HG02610 (cell line): Measurements from ENCODE around the gene TSC2.

ENCODE experiments used
- ATAC-seq: cut with Tn5 transposase; IDR thresholded peaks from one replicate; pipeline ENCODE4 v1.9.1; 2021; ENCODE audit warnings: mild to moderate bottlenecking, moderate library complexity; ENCODE audit not compliant: unreplicated experiment

TSC2 gene

DNA sequence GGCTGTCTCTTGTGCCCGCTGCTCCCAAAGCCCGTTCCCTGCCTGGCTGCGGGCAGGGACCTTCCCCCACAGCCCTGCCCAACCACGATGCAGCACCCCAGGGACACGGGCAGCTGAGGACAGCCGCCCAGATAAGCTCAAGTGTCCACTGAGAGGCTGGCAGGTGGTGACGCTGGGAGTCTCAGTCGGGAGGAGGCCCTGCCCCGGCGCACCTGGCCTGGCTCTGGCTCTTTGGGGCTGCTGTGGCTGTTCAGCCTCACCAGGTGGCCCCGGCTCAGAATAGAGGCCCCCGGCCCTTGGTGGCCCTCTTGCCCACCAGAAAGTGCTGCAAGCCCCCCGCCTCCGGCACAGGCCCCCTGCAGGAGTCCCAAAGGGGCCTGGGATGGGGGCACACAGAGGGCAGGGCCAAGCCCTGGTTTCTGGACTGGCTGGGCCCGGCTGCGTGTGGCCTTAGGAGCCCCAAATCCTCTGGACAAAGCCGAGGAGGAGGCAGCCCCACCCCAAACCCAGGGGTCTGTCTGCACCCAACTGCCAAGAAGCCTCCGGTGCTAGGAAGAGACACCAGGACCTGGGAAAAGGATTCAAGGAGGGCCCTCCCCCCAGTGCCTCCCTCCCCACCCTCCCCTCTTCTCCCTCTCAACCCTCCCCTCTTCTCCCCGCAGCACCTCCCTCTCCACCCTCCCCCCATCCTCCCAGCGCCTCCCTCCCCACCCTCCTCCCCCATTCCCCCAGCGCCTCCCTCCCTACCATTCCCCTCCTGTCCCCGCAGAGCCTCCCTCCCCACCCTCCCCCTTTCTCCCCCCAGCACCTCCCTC is 5.4 kb upstream of the TSC2 start:
- ATAC-seq = no peak

DNA sequence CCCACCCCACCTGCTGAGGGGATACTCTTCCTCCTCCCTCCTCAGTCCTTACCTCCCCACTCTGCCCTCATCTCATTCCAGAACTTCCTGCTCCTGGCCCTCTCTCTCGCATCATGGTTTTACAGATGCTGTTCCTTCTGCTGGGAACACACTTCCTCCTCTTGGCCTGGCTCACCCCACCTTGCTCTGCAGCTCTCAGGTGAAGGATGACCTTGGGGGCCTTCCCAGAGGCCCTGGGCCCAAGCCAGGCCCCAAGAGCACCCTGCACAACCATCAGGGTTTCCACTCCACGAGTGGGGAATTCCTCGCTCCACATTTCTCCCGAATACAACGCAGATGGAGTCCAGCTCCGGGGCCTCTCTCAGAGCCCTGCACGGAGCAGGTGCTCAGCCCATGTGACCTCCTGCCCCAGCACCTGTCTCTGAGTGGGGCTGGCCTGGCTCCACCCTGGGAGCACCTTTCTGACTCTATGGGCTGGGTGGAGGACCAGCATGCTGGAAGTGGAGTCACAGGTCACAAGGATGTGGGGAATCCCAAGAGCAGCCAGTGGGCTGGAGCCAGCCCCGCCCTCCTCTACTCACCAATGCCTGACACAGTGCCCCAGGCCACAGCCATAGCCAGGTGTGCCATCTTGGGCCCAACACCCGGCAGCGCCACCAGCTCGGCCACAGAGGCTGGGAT is 4.7 kb upstream of the TSC2 start:
- ATAC-seq = no peak

DNA sequence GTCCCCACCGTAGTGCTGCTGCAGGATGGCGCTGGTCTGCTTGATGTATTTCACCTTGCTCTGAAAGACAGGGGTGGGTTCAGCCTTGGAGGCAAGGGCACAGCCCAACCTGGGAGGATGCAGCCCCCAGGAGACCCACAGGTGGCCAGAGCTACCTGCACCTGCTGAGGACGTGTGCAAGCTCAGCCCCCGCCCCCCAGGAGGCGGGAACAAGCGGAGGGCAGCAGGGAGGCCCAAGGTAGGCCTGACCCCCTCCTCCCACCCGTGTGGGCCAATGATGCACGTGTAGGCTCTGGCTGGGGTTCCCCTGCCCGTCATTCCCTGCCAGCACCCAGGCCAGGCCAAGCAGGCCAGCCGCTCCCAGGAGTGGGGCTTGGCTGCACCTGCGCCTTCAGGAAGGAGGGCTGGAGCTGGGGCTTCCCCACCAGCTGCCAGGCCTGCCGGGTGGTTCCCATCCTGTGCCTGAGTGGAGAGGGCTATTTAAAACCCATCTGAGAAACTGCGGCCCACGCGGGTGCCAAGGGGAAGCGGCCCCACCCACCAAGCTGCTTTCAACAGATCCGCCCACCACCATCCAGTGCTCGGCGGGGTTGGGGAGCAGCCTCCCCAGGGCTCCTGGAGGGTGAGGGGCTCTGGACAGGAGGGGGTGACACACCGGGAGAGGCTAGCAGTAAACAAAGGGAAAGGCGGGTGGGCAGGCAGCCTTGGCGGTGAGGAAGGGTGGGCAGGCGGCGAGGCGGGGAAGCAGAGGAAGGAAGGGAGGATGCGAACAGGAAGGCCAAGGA is 3.9 kb upstream of the TSC2 start:
- no peak for ATAC-seq

DNA sequence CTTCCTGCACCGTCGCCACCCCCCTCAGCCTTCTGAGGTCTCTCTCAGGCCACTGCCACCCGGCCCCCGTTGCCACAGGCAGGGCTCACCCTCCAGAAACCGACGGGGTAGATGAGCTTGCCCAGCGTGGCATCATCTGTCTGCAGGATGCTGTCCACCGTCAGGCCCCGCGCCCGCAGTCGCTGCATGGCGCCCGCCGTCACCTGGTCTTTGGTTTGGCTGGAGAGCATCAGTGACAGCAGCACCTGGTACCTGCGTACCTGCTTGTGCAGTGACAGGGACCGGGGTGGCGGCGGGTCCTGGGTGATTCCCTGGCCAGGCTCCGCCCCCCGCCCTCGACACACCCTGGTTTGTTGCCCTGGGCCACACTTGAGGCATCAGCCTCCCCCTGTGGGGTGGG is 3.2 kb upstream of the TSC2 start:
- ATAC-seq = no peak

DNA sequence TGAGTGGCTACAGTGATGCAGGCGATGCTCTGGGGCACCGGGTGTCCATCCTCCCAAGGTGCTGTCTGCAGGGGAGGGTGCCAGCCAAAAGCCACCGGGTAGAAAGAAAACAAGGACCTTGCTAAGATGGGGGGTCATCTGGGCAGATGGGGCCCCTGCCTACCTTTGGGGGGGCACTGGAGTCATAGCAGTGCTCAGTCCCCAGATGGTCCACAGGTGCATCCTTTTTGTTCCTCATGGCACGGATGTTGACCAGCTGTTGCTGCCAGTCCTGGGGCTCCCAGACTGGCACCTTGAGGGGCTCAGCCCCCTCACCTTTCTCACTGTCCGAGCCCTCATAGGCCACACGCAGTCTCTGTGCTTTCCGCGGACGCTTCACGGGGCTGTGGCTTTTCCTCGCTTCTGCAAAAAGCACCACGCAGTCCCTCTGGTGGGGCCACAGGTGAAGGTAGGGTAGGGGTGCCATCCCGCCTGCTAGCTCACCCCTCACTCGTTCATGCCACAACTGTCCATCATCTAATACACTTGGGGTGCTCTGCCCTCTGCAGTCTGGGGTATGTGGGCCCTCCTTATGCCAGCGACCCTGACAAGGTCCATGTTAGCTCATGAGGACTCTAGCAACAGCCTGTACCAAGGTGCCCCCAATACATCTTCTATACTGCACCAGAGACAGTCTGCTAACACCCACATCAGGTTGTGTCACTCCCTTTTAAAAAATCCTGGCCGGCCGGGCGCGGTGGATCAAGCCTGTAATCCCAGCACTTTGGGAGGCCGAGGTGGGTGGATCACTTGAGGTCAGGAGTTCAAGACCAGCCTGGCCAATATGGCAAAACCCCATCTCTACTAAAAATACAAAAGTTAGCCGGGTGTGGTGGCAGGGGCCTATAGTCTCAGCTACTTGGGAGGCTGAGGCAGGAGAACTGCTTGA is 1.6 kb upstream of the TSC2 start:
- no peak for ATAC-seq

DNA sequence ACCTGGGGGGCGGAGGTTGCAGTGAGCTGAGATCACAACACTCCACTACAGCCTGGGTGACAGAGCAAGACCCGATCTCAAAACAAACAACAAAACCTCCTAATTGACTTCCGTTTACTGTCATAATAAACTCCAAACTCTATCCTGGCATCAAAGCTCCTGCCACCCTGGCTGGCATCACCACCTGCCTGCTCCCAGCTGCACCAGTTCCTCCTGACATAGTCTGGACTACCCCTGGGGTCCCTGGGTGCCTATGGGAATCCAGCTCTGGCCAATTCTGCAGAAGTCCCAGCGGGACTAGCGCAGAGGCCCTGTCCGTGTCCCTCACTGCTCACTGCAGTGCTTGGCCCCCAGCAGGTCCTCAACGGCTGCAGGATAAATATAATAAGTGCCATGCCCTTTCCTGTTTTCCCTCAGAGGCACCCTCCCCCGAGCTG is 874 bp upstream of the TSC2 start:
- no peak for ATAC-seq

DNA sequence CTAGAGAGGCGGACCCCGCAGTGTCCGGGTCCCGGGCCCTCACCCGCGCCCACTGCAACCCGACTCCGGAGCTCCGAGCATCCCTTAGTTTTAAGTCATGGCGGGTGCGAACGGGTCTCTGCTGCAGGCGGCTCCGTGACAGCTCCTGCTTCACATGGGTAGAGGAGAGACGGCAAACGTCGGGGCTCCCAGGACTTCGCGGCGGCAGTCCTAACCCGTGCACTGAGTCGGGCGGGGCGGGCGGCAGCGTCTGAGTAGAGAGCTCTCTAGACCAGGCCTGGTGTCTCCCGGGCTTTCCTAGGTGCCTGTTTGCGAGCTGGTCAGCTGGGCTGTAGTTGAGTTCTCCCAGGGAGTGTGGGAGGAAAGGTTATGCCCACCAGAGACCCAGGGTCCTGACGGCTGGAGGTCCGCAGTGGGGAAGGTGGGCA is 345 bp downstream of the TSC2 start:
- no peak for ATAC-seq

DNA sequence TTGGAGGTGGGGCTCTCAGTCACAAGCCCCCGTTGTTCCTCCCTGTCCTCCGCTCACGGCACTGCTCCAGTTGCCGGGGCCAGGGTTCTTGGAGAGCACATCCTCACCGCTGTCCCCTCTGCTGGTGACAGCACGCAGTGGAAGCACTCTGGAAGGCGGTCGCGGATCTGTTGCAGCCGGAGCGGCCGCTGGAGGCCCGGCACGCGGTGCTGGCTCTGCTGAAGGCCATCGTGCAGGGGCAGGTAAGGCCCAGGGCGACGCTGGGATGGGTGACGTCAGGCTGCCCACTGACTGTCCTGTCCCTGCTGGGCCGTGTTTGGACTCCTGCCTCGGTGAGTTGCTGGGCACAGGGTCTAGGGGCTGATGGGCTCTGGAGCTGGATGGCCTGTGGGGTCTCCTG is 5.4 kb downstream of the TSC2 start:
- no peak for ATAC-seq

DNA sequence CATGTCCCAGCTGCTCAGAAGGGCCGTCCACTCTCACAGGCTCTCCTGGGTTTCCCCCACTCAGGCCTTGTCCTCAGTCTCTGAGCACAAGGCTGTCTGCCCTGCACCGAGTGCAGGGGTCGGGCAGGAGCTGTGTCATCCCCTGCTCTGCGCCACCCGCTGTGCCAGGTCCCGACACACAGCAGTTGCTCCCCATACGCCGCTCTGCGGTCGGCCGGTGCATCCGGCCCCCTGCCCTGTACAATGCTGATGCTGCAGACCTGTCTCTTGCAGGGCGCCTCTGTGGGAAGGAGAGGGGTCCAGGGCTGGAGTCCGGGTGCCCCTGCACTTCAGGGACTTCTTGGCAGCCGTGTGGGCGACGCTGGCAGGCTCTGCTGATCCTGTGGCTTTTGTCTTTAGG is 6.1 kb downstream of the TSC2 start:
- ATAC-seq = no peak

DNA sequence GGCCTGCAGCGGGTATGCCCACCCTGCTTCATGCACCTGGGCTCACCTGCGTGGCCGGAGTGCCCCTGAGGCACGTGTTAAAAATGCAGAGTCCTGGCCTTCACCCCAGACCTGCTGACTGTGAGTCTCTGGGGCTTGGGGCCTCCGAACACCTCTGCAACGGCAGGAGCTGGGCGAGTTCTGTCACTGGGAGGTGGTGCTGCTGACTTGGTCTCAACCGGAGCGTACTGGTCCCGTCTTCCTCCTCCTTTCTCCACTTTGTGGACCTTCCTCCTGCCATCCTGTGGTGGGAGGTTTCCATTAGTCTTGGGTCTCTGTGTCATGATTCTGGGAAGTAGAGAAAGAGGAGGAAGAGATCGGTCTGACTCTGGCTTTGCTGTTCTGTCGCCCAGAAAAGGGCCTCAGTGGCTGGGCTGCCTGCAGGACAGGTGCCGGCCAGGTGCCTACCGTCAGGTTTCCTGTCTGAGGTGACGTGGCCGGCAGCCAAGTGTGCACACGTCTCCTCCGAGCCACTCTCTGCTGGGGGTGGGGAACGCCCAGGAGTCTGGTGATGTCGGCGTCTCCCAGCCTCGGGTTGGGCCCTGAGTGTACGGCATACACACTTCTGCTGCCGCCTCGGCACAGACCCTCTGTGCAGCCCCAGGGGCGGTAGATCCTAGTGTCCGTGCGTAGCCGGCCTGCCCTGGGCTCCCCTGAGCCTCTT is 6.9 kb downstream of the TSC2 start:
- ATAC-seq = no peak

DNA sequence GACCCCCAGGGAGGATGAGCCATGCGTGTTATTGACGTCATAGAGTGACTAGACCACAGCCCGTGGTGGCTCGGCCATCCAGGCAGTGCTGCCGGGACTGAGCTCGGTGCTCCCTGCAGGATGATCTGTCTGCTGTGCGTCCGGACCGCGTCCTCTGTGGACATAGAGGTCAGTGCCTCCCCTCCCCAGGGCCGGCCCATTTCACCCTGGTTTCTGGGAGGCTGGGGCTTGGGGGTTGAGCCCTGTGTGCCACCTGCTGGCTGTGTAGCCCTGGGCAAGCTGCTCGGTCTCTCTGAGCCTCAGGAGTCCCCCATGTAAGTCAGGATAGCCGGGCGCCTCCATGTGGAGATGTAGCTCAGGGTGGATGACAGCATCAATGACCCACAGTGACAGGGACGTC is 8.3 kb downstream of the TSC2 start:
- ATAC-seq = no peak

DNA sequence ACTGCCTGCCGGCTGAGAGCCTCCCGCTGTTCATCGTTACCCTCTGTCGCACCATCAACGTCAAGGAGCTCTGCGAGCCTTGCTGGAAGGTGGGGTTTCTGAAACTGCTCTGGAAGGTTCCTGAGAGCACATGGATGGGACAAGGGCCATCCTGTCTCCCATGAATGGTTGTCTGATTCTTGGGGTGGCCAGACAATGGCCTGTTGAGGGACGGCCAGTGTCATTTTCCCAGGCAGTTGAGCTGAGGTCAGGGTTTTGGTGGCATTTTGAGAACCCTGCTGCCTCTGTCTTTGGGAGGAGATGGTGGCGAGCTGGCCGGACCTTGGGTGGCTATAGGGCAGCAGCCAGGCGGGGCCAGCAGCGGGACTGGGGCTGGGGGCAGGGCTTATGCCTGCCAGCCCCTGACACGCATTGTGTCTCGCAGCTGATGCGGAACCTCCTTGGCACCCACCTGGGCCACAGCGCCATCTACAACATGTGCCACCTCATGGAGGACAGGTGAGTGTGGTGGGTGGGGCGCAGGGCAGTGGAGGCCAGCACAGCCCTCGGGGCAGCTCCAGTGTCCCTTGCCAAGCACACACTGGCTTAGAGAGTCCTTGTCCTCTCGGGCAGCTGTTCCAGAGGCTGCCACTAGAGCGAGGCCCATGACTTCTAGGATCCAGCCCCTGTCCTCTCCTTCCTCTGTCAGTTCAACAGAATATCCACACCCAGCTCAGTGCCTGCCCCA is 9.1 kb downstream of the TSC2 start:
- ATAC-seq = no peak

DNA sequence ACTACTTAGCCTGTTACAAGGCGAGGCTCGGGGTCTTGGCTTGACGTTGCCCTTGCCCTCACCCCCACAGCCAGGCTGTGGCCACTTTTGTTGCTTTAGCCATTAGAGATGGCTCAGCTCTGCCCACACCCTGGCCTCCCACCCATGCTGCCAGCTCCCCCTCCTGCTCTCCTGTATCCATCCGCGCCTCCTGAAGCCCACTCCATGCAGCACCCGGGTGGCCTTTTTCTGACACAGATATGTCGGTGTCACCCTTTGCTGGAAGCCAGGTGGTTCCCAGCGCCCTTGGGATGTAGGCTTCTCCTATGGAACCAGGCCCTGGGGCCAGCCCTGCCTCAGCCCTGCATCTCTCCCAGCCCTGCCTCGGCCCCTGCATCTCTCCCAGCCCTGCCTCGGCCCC is 9.7 kb downstream of the TSC2 start:
- ATAC-seq = no peak

DNA sequence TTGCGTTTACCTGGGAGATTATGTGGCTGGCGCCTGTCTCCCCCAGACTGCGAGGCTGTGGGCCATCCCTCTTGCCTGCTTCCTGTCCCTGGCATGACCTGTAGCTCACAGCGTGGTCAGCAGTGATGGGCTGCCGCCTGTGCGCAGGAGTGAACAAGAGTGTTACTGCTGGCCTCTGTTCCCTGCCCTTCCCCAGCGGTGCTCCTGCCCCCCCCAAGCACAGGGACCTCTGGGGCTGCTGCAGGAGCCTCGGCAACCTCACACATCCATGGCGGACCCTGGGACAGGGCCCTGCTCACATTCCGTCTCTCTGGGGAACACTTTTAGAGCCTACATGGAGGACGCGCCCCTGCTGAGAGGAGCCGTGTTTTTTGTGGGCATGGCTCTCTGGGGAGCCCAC is 10.6 kb downstream of the TSC2 start:
- ATAC-seq = no peak

DNA sequence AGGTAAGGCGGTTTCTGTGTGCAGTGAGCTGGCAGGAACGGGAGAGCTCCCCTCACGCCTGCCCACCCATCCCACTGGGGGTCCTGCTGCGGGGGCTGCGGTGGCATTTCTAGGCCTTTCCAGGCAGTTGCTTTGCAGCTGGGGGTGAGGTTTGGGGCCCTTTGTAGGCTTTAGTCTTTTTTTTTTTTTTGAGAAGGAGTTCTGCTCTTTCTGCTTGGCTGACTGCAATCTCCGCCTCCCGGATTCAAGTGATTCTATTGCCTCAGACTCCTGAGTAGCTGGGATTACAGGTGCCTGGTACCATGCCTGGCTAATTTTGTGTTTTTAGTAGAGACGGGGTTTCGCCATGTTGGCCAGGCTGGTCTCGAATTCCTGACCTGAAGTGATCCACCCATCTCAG is 11.1 kb downstream of the TSC2 start:
- ATAC-seq = no peak

DNA sequence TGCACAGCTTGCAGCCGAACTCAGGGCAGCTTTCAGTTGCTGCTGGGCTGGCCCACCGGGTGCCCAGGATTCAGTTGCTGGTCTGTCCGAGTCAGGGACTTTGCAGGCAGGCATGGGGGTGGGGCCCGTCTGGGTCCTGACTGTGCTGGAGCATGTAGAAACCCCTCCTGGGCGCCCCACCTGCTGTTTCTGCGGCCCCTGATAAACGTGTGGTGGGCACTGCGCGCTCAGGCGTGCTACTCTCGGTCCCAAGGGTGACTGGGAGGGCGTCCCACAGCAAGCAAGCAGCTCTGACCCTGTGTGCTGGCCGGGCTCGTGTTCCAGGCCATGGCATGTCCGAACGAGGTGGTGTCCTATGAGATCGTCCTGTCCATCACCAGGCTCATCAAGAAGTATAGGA is 12.6 kb downstream of the TSC2 start:
- no peak for ATAC-seq

DNA sequence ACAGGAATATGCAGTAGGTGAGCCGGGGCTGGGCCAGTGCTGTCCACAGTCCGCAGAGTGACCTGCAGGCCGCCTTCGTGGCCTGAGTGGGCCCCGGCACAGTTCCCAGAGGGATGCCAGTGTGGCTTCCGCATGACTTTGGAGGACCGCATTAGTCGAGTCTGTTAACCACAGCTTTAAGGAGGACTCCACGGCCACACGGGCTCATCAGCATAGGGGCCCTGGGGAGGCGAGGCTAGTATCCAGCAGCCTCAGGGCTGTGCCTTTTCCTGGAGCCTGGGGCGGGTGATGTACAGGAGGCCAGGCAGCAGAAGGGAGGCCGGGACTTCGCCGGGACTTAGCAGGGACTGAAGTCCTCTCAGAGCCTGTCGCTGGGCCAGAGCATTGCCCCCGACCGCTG is 13.2 kb downstream of the TSC2 start:
- no peak for ATAC-seq

DNA sequence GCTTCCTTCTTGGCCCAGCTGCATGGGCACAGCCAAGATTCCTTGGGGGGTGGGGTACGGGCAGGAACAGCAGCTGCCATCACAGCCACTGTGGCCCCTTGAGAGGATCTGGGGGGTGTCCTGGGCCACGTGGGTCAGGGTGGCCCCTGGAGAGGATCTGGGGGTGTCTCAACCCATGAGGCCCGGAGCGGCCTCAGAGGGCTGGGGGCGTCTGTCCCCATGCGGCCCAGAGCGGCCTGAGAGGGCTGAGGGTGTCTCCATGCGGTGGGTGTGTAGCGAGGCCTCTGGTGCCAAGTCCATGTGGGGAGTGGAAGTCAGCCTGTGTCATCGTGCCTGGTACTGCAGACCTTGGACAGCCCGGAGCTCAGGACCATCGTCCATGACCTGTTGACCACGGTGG is 13.7 kb downstream of the TSC2 start:
- ATAC-seq = no peak

DNA sequence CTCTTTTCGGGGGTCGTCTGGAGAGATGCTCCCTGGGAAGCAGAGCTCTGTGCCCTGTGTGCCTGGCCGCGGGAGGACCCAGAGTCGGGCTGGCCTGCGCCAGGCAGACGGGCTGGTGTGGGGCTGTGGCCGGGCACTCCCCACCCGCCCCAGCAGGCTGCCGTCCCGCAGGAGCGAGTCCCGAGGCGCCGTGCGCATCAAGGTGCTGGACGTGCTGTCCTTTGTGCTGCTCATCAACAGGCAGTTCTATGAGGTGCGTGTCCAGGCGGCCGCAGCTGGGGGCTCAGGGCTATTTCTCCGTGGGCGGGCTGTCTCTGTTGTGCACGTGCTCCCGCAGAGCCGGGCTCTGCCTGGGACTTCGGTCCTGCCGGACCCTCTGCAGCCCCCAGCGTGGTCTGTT is 15.0 kb downstream of the TSC2 start:
- ATAC-seq = no peak
